Measurements from ENCODE around the gene RIPOR3.

DNA sequence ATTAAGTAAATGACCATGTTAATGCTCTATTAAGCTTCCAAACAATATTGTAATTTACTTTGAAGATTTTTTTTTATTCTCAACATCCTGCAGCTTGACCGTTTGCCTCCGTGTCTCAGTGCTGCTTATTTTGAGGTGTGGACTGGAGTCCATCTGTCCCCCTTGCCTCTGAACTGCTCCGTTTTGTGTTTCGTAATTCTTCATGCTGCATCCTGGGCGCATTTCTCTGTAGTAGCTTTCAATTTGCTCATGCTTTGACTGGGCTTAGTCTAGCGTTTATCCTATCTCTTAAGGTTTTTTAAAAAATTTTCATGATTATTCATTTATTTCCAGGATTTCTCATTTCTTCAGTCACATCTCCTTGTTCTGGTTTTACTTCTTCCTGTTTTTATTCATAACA lies 143.4 kb downstream of the RIPOR3 start:
- TF ChIP-seq, protein P1, sequence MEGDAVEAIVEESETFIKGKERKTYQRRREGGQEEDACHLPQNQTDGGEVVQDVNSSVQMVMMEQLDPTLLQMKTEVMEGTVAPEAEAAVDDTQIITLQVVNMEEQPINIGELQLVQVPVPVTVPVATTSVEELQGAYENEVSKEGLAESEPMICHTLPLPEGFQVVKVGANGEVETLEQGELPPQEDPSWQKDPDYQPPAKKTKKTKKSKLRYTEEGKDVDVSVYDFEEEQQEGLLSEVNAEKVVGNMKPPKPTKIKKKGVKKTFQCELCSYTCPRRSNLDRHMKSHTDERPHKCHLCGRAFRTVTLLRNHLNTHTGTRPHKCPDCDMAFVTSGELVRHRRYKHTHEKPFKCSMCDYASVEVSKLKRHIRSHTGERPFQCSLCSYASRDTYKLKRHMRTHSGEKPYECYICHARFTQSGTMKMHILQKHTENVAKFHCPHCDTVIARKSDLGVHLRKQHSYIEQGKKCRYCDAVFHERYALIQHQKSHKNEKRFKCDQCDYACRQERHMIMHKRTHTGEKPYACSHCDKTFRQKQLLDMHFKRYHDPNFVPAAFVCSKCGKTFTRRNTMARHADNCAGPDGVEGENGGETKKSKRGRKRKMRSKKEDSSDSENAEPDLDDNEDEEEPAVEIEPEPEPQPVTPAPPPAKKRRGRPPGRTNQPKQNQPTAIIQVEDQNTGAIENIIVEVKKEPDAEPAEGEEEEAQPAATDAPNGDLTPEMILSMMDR (IDR thresholded peaks at IDR 0.05) = no peak
- no peak for TF ChIP-seq POLR2A (IDR thresholded peaks at IDR 0.05)
